OCI-LY7 (cell line): ENCODE measurements around the gene RNF125. TPM values are rescaled to one million over a fixed set of nuclear protein-coding genes. Genes with fewer than 3 reads are reported as not detected.

Source experiments
- BruUV-seq: library from RNA; stranded (reverse); fragments of 400-500 nt; replicated peaks from 2 replicates; lab custom pipeline; 2021; lab: Mats Ljungman, UMichigan
- CTCF ChIA-PET: fragments of 300-600 bp; sonication (Branson Sonifier 250); formaldehyde crosslinking; loops from one replicate; lab custom pipeline; 2022; ENCODE audit warnings: antibody characterized with exemption; ENCODE audit not compliant: unreplicated experiment; lab: Charles Lee
- POLR2A ChIA-PET: fragments of 300-600 bp; sonication (Branson Sonifier 250); formaldehyde crosslinking; loops from one replicate; lab custom pipeline; 2022; ENCODE audit warnings: antibody characterized with exemption; lab: Charles Lee
- DNase-seq: peaks from one replicate; pipeline ENCODE4 v3.0.0-alpha.2; 2015; ENCODE audit warnings: low spot score
- H2AFZ ChIP-seq: fragments of 200-600 bp; sonication (generic), shearing (Covaris generic); 2 replicates; pipeline ENCODE4 v1.6.1; 2014; ENCODE audit warnings: mild to moderate bottlenecking, antibody characterized with exemption, low read length, moderate library complexity
- H3K27ac ChIP-seq: fragments of 200-600 bp; sonication (generic); 2 replicates; pipeline ENCODE4 v1.5.1; 2014; ENCODE audit warnings: mixed run types, low read depth, mild to moderate bottlenecking, moderate library complexity, low read length, inconsistent platforms; ENCODE audit not compliant: poor library complexity, severe bottlenecking
- H3K36me3 ChIP-seq: fragments of 200-600 bp; sonication (generic); 2 replicates; pipeline ENCODE4 v1.6.1; 2014; ENCODE audit warnings: mild to moderate bottlenecking, antibody characterized with exemption, low read length, moderate library complexity, mixed read lengths; ENCODE audit not compliant: insufficient read depth
- H3K4me1 ChIP-seq: fragments of 200-600 bp; sonication (generic); 2 replicates; pipeline ENCODE4 v1.5.1; 2014; ENCODE audit warnings: mild to moderate bottlenecking, low read length; ENCODE audit not compliant: insufficient read depth, poor library complexity, severe bottlenecking
- H3K4me2 ChIP-seq: fragments of 200-600 bp; sonication (generic); 2 replicates; pipeline ENCODE4 v1.6.1; 2014; ENCODE audit warnings: mild to moderate bottlenecking, low read length
- H3K4me3 ChIP-seq: fragments of 200-600 bp; sonication (generic); 2 replicates; pipeline ENCODE4 v1.5.1; 2014; ENCODE audit warnings: mild to moderate bottlenecking, low read depth, low read length; ENCODE audit not compliant: poor library complexity, severe bottlenecking
- H3K79me2 ChIP-seq: fragments of 200-600 bp; sonication (generic); 2 replicates; pipeline ENCODE4 v1.6.1; 2016; ENCODE audit warnings: low read depth, mild to moderate bottlenecking, low read length, moderate library complexity, mixed read lengths; ENCODE audit not compliant: insufficient read depth
- H3K9me2 ChIP-seq: fragments of 200-600 bp; sonication (generic); 2 replicates; pipeline ENCODE4 v1.6.1; 2016; ENCODE audit warnings: mild to moderate bottlenecking, low read length, mixed read lengths; ENCODE audit not compliant: insufficient read depth
- H3K9me3 ChIP-seq: fragments of 200-600 bp; sonication (generic); 2 replicates; pipeline ENCODE4 v1.6.1; 2014; ENCODE audit warnings: mild to moderate bottlenecking, mixed run types, low read length, mixed read lengths
- H4K20me1 ChIP-seq: fragments of 200-600 bp; sonication (generic); 2 replicates; pipeline ENCODE4 v1.6.1; 2014; ENCODE audit warnings: mild to moderate bottlenecking, antibody characterized with exemption, low read length, moderate library complexity, mixed read lengths; ENCODE audit not compliant: insufficient read depth
- EZH2phosphoT487 ChIP-seq: fragments of 200-600 bp; sonication (generic); IDR thresholded peaks from 2 replicates; pipeline ENCODE4 v1.6.1; 2018; ENCODE audit warnings: low read depth, borderline replicate concordance, mild to moderate bottlenecking, mixed run types, antibody characterized with exemption, low read length, moderate library complexity, mixed read lengths
- intact Hi-C: fragments of 100-400 bp; cut with micrococcal nuclease; formaldehyde crosslinking; loops from one replicate; pipeline ENCODE4 v1.10.0; 2022; ENCODE audit not compliant: unreplicated experiment
- total RNA-seq, 2 experiments: library from RNA; depleted of rRNA in 1 of 2; stranded (reverse); fragments of >200 nt in 1 of 2; shearing (Covaris generic) in 1 of 2; gene quantifications; 2 replicates each; pipeline ENCODE4 v1.2.3, GENCODE V29; 2014 to 2022
- TF ChIP-seq, protein P1 (sequence below): fragments of 200-600 bp; sonication (generic); conservative IDR thresholded peaks from 2 replicates; pipeline ENCODE4 v1.5.1; 2014; ENCODE audit warnings: mild to moderate bottlenecking, antibody characterized with exemption, low read length, moderate library complexity, mixed read lengths

The RNF125 gene
- total RNA-seq, 2 experiments from 2014 or later = 1.2 to 3.2 TPM

DNA sequence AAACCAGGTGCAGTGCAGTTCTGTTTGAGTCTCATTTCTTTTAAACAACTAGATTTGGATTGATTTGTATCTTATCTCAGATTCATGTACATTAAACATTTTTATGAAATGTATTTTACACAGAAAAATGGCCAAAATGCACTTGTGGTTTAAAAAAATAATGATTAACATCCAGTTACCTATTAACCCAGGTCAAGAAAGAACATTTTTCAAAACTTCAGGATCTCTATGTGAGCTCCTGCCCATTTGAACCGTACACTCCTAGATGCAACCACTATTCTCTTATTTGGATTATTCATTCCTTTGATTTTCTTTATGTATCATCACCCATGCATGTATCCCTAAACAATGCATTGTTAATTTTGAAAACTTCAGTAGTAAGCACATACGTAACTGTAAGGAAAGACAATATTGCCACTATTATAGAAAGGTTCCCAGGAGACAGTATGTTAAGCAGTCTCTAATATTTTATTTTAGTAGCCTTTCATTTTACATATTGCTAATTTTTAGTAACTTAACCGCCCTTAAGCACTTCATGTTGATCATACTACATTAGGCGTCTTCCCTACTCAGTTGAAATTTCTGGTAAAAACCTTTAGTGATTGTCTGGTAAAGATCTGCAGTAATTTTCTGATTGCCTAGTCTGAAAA, 95.8 kb downstream of the RNF125 start:
- peaks cover 68% of the 10 kb centered on the region for H3K36me3 ChIP-seq
- no peak overlapping the region for H3K27ac ChIP-seq
- no peaks in the 10 kb centered on the region for H3K9me3 ChIP-seq
- H3K4me2 ChIP-seq = no peak overlapping the region
- intact Hi-C loops = no loop called here
- H3K9me2 ChIP-seq = no peaks in the 10 kb centered on the region
- no peaks in the 10 kb centered on the region for H4K20me1 ChIP-seq
- ChIA-PET CTCF (no interaction called here), POLR2A (no interaction called here)
- no peaks in the 10 kb centered on the region for H3K4me1 ChIP-seq
- peaks cover 56% of the 10 kb centered on the region for H3K79me2 ChIP-seq
- no TSS peak for BruUV-seq
- no peak overlapping the region for H2AFZ ChIP-seq
- no peak overlapping the region for H3K4me3 ChIP-seq
- DNase-seq = no peak
- TF ChIP-seq EZH2phosphoT487 = no peak
- TF ChIP-seq, protein P1, sequence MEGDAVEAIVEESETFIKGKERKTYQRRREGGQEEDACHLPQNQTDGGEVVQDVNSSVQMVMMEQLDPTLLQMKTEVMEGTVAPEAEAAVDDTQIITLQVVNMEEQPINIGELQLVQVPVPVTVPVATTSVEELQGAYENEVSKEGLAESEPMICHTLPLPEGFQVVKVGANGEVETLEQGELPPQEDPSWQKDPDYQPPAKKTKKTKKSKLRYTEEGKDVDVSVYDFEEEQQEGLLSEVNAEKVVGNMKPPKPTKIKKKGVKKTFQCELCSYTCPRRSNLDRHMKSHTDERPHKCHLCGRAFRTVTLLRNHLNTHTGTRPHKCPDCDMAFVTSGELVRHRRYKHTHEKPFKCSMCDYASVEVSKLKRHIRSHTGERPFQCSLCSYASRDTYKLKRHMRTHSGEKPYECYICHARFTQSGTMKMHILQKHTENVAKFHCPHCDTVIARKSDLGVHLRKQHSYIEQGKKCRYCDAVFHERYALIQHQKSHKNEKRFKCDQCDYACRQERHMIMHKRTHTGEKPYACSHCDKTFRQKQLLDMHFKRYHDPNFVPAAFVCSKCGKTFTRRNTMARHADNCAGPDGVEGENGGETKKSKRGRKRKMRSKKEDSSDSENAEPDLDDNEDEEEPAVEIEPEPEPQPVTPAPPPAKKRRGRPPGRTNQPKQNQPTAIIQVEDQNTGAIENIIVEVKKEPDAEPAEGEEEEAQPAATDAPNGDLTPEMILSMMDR = no peak

DNA sequence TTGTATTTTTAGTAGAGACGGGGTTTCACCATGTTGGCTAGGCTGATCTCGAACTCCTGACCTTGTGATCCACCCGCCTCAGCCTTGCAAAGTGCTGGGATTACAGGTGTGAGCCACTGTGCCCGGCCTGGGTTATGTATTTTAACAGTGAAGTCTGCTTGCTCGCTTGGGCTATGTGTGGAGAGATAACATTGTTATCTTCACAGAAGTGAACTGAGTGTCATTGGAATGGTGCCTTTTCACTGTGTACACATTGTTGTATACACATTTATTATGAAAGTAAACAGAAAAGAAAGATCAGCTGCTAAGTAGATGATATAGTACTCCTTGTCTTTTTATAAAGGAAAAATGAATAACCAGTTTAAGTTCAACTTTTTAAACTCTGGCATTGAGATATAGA, 103.4 kb downstream of the RNF125 start:
- H4K20me1 ChIP-seq = no peaks in the 10 kb centered on the region
- no peak overlapping the region for H3K4me2 ChIP-seq
- no peaks in the 10 kb centered on the region for H3K9me3 ChIP-seq
- BruUV-seq = no TSS peak
- no peak overlapping the region for H3K27ac ChIP-seq
- no peak overlapping the region for H3K4me3 ChIP-seq
- H2AFZ ChIP-seq = no peak overlapping the region
- peaks cover 66% of the 10 kb centered on the region for H3K36me3 ChIP-seq
- H3K4me1 ChIP-seq = no peaks in the 10 kb centered on the region
- CTCF ChIA-PET = no interaction called here
- intact Hi-C loops = no loop called here
- no peak for TF ChIP-seq EZH2phosphoT487
- TF ChIP-seq, protein P1 = no peak
- DNase-seq = no peak
- H3K9me2 ChIP-seq = no peaks in the 10 kb centered on the region
- peaks cover 9% of the 10 kb centered on the region; the same call in 1 of the 2 replicates for H3K79me2 ChIP-seq
- POLR2A ChIA-PET = no interaction called here

Other genes with a start within 250 kb of the RNF125 start
- 23.4 and 34.3 TPM in 2 replicates for gene TRAPPC8, start 75.7 kb upstream of the RNF125 start, total RNA-seq (2014; rRNA removed; shearing (Covaris generic))
- gene TRAPPC8, start 75.7 kb upstream of the RNF125 start, total RNA-seq (2022) = 22.2 and 22.8 TPM in 2 replicates
- gene RNF138, start 73.0 kb downstream of the RNF125 start, total RNA-seq (2014; rRNA removed; shearing (Covaris generic)) = 17.5 and 25.8 TPM in 2 replicates
- 32.7 and 39.1 TPM in 2 replicates for gene RNF138, start 73.0 kb downstream of the RNF125 start, total RNA-seq (2022)
- gene MEP1B, start 171.2 kb downstream of the RNF125 start, total RNA-seq (2014; rRNA removed; shearing (Covaris generic)) = not detected in 2 replicates
- gene MEP1B, start 171.2 kb downstream of the RNF125 start, total RNA-seq (2022) = not detected in 2 replicates